ENCODE data around the gene PSG11.
"Not testable (repeated sequence)": the region's sequence is repeated elsewhere in the genome, so short reads cannot be mapped to it uniquely, and the experiment has no call there.

The PSG11 gene

DNA sequence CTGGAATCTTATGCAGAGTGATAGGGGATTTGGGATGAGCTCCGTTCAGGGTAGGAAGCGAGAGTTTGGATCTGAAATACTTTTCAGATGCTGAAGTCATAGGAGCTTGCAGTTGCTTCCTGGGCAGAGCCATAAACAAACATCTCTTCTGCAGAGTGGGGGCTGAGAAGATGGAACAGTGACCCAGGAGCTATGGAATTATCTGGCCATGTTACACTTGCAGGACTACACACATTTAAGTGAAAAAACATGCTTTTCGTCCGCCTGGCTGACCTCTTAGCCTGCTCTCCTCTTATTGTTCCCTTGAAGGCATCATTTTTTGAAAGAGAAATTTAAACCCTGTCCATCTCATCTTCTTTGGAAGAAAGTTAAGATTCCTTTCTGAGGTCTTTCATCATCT is 40.7 kb downstream of the PSG11 start:
- no peak for DNase-seq

DNA sequence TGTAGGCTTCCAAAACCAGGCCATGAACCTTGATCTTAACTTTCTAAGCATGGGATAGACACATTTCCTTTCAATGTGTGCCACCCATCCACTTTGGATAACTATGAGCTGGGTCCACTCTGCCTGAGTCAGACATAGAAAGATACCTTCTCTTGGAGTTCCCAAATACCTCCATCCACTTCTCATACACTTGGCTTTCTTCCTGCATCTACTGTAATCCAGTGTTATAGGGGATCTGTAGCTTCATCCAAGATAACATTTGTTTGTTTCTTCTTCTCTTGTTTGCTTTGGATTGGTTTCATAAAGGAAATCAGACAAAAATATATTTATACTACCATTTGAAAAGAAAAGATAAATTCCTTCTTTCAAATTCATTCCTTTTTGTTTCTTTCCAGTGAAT is 44.2 kb downstream of the PSG11 start:
- DNase-seq, result not testable (repeated sequence)

DNA sequence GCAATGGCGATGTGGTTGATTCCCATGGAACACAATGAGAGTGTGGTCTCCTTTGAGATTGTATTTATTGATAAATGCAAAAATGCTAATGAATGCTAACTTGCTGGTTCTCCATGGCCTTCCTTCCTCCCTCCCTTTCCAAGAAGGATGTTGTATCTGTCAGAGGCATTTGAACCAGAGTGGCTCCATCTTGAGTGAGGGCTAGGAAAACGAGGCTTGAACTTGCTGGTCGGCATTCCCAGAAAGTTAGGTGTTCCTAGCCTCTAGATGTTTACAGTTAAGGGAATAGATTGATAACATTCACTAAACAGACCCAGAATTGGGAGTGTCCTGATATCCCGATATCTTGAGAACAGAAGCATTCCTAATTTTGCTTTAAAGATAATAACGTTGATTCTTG is 54.8 kb downstream of the PSG11 start:
- DNase-seq, result not testable (repeated sequence)

DNA sequence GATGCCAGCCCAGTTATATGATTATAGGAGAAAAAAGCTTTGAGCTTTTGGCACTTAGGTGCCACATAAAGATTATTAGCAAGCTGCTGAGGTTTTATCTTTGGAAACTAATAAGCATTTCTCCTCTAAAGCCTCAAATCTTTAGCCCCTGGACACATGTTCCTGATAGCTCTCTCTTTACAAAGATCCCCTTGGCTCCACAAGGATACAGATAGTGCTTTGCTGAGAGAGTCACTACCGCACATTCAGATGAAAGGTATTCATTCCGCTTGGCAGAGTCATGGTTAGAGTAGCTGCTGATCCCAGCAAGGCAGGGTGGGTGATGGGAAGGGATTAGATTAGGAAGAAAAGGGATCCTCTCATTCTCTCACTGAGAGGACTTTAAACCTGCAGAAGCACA is 61.1 kb downstream of the PSG11 start:
- DNase-seq, result no peak

DNA sequence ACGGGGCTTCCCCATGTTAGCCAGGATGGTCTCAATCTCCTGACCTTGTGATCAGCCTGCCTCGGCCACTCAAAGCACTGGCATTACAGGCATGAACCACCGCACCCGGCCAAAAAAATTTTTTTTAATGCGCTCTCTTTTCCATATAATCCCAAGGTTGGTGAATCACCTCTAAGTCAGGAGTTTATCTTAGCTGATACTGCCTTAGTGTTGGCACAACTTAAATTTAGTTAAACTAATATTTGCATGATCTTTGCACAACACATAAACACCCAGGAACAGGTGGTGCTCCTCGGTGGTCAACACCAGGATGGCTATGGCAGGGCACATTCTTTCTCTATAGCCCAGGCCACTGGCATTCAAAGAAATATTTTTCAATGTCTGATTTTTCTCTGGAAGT is 65.2 kb downstream of the PSG11 start:
- DNase-seq, result no peak

All from activated naive CD4-positive, alpha-beta T cell (primary cell).